K562 (cell line): ENCODE measurements around the gene ATP2A2. TPM values are rescaled to one million over a fixed set of nuclear protein-coding genes. Genes with fewer than 3 reads are reported as not detected.

Source experiments
- ATAC-seq: fragments of 200-7000 bp; cut with Tn5 transposase; 3 replicates; pipeline ENCODE4 v1.9.1; 2020; ENCODE audit warnings: moderate library complexity
- BruUV-seq: library from RNA; stranded (reverse); fragments of 400-500 nt; replicated peaks from 2 replicates; lab custom pipeline; 2021; lab: Mats Ljungman, UMichigan
- CTCF ChIA-PET: fragments of 300-600 bp; formaldehyde crosslinking; extraction: SDS; loops from one replicate; lab custom pipeline; 2021; ENCODE audit warnings: low intra/inter-chr PET ratio; lab: Yijun Ruan, JAX
- POLR2A ChIA-PET: fragments of 300-600, 350-650 bp; sonication (Branson Sonifier 250); formaldehyde crosslinking; extraction: SDS; loops from one replicate; lab custom pipeline; 2021; ENCODE audit warnings: antibody characterized with exemption, inconsistent platforms; lab: Yijun Ruan, JAX
- DNase-seq, 4 experiments: peaks; one replicate each; pipeline versions ENCODE4 v3.0.0 to v3.0.0-alpha.2; 2011 to 2018; ENCODE audit warnings: low spot score in 3 of 4, mixed read lengths in 3 of 4; ENCODE audit errors: extremely low read depth in 1 of 4
- FAIRE-seq: peaks from 2 replicates; lab custom pipeline; 2011; peaks lifted over from hg19 to GRCh38; lab: Jason Lieb, UNC
- H2AFZ ChIP-seq: 2 replicates; pipeline ENCODE4 v1.6.0; 2011; ENCODE audit warnings: low read depth, low read length, control low read depth, inconsistent platforms
- H3K27ac ChIP-seq: fragments of 200-600 bp; 3 replicates; pipeline ENCODE4 v1.8.0; 2011; ENCODE audit warnings: low read depth, mild to moderate bottlenecking, control low read depth, inconsistent platforms, low read length, moderate library complexity, mixed read lengths; ENCODE audit errors: extremely low read depth
- H3K27me3 ChIP-seq, 2 experiments: fragments of 300-600 bp in 1 of 2; 2 replicates in 1 of 2; 3 replicates in 1 of 2; pipeline versions ENCODE4 v1.6.0 to v1.8.0; 2011; ENCODE audit warnings: inconsistent platforms in 2 of 2, low read length in 2 of 2, mild to moderate bottlenecking in 1 of 2, mixed read lengths in 1 of 2, moderate library complexity in 1 of 2; ENCODE audit not compliant: control insufficient read depth in 2 of 2, insufficient read depth in 2 of 2
- H3K36me3 ChIP-seq: fragments of 300-600 bp; 3 replicates; pipeline ENCODE4 v1.8.0; 2011; ENCODE audit warnings: mild to moderate bottlenecking, low read length, inconsistent platforms; ENCODE audit not compliant: control insufficient read depth, insufficient read depth
- H3K4me1 ChIP-seq, 2 experiments: fragments of 200-600 bp in 1 of 2; replicated peaks in 1 of 2; 2 replicates in 1 of 2; 3 replicates in 1 of 2; pipeline versions ENCODE4 v1.5.1 to v1.8.0; 2011; ENCODE audit warnings: inconsistent platforms in 2 of 2, low read length in 2 of 2, mild to moderate bottlenecking in 1 of 2, mixed read lengths in 1 of 2, moderate library complexity in 1 of 2; ENCODE audit not compliant: control insufficient read depth in 2 of 2, insufficient read depth in 2 of 2
- H3K4me2 ChIP-seq: 2 replicates; pipeline ENCODE4 v1.6.1; 2011; ENCODE audit warnings: low read length, control low read depth, inconsistent platforms, mixed read lengths; ENCODE audit not compliant: insufficient read depth
- H3K4me3 ChIP-seq: fragments of 200-600 bp; sonication (generic), shearing (Covaris generic); 2 replicates; pipeline ENCODE4 v1.5.1; 2016; ENCODE audit warnings: control low read depth, inconsistent platforms
- H3K79me2 ChIP-seq: fragments of 200-600 bp; 3 replicates; pipeline ENCODE4 v1.8.0; 2011; ENCODE audit warnings: low read length, inconsistent platforms; ENCODE audit not compliant: control insufficient read depth, insufficient read depth
- H3K9ac ChIP-seq, 2 experiments: 2 replicates each; pipeline versions ENCODE4 v1.6.0 to v1.6.1; 2011; ENCODE audit warnings: low read depth in 2 of 2, low read length in 2 of 2, control low read depth in 1 of 2, inconsistent platforms in 1 of 2, mild to moderate bottlenecking in 1 of 2, mixed read lengths in 1 of 2; ENCODE audit not compliant: insufficient read depth in 1 of 2
- H3K9me1 ChIP-seq: one replicate; pipeline ENCODE4 v1.6.0; 2011; ENCODE audit warnings: inconsistent platforms, mild to moderate bottlenecking, low read length, moderate library complexity; ENCODE audit not compliant: control insufficient read depth, insufficient read depth
- H3K9me3 ChIP-seq: replicated peaks from 2 replicates; pipeline ENCODE4 v1.5.1; 2011; ENCODE audit warnings: low read depth, low read length, inconsistent platforms; ENCODE audit not compliant: control insufficient read depth, insufficient read depth
- H4K20me1 ChIP-seq: replicated peaks from 2 replicates; pipeline ENCODE4 v1.6.1; 2011; ENCODE audit warnings: low read length, inconsistent platforms, mixed read lengths; ENCODE audit not compliant: control insufficient read depth, insufficient read depth
- CBX2 ChIP-seq: fragments of 200-600 bp; sonication (generic); IDR thresholded peaks from one replicate; pipeline ENCODE4 v1.6.1; 2012; ENCODE audit warnings: mild to moderate bottlenecking, low read length, inconsistent platforms; ENCODE audit not compliant: insufficient read depth, poor library complexity, severe bottlenecking
- FOXJ2 ChIP-seq: fragments of 200-800 bp; sonication (Bioruptor generic); IDR thresholded peaks from 2 replicates; pipeline ENCODE4 v1.6.1; 2016; ENCODE audit warnings: missing genetic modification characterization, missing compliant biosample characterization
- FOXO4 ChIP-seq: fragments of 450-650 bp; formaldehyde crosslinking; IDR thresholded peaks from 2 replicates; pipeline ENCODE4 v1.4.0; 2020; ENCODE audit warnings: mild to moderate bottlenecking, moderate library complexity
- MTF1 ChIP-seq: fragments of 250-450 bp; sonication (Bioruptor Pico); IDR thresholded peaks from 2 replicates; pipeline ENCODE4 v1.9.0; 2021; ENCODE audit warnings: moderate library complexity, mild to moderate bottlenecking, inconsistent platforms, borderline replicate concordance
- PRPF4 ChIP-seq: fragments of 200-400 bp; formaldehyde crosslinking; IDR thresholded peaks from one replicate; pipeline ENCODE4 v1.6.1; 2017; ENCODE audit warnings: low read length, low read depth, mild to moderate bottlenecking; ENCODE audit not compliant: insufficient read depth, poor library complexity, severe bottlenecking
- TBP ChIP-seq: optimal IDR thresholded peaks from 2 replicates; pipeline ENCODE3; 2011; ENCODE audit warnings: low read depth, low read length, improper control_type of control experiment
- ZNF311 ChIP-seq: fragments of 250-450 bp; sonication (Bioruptor Pico); IDR thresholded peaks from 2 replicates; pipeline ENCODE4 v1.4.0; 2020; ENCODE audit warnings: mild to moderate bottlenecking, moderate library complexity
- WGBS: fragments of 100-300 bp; shearing (Covaris generic); methylation state at CpG from one replicate; pipeline ENCODE4 v1.1.6; 2016; ENCODE audit warnings: low coverage, mixed read lengths; ENCODE audit not compliant: insufficient coverage; ENCODE audit errors: missing lambda C conversion rate; 5-methylcytosine and 5-hydroxymethylcytosine counted together
- in situ Hi-C: fragments of 300-500 bp; cut with MboI; formaldehyde crosslinking; loops from 4 replicates; pipeline ENCODE4 v1.15.0; 2018; ENCODE audit warnings: inconsistent platforms, mixed read lengths
- intact Hi-C: fragments of 100-400 bp; cut with micrococcal nuclease; formaldehyde crosslinking; loops from 2 replicates; pipeline ENCODE4 v1.14.2; 2022
- polyA plus RNA-seq, 8 experiments: library from polyadenylated mRNA; depleted of rRNA in 4 of 8; stranded (reverse) in 5 of 8; unstranded in 3 of 8; fragments of >200 nt; fragmentation: Nextera tagmentation in 2 of 8; fragmentation: Illumina TruSeq in 1 of 8; extraction: Ambion mirVana in 2 of 8; extraction: Trizol in 1 of 8; gene quantifications; 2 replicates each; pipeline versions ENCODE4 v1.2.1 to v1.2.3, GENCODE V29; 2011 to 2014; ENCODE audit warnings: inconsistent platforms in 1 of 8, missing spikeins in 1 of 8
- total RNA-seq, 7 experiments: library from RNA; depleted of rRNA in 6 of 7; stranded (reverse); fragments of >200 nt in 6 of 7; fragmentation: Illumina TruSeq in 2 of 7; extraction: Trizol in 2 of 7; gene quantifications; 2 replicates each; pipeline versions ENCODE4 v1.2.1 to v1.2.3, GENCODE V29; 2011 to 2021; ENCODE audit warnings: low replicate concordance in 1 of 7
- TF ChIP-seq, protein P1 (sequence below): fragments of 200-400 bp; formaldehyde crosslinking; IDR thresholded peaks from 2 replicates; pipeline ENCODE4 v1.6.1; 2017; ENCODE audit warnings: mild to moderate bottlenecking, low read depth, low read length, moderate library complexity
- TF ChIP-seq, protein P2 (sequence below): sonication (generic); formaldehyde crosslinking; IDR thresholded peaks from 2 replicates; pipeline ENCODE4 v1.8.1; 2023; ENCODE audit warnings: missing genetic modification reagents, mild to moderate bottlenecking, borderline replicate concordance

ATP2A2 gene
- total and polyA plus RNA-seq, 9 of the 15 experiments (the other 6 are each of a cell fraction or from before 2014, with no cell fraction given) = 5.2 to 205 (median 51.6) TPM

- FAIRE-seq = no peak
- peaks cover 5 to 7% of the 10 kb centered on the region in 2 experiments; a peak in 3 of 5 replicates for H3K4me1 ChIP-seq
- in situ Hi-C loops = no loop called here
Measured at GRCh38 chr12:110248096-110248447, 33.0 kb upstream of the ATP2A2 start.

More at GRCh38 chr12:110248096-110248447, 33.0 kb upstream of the ATP2A2 start:
- intact Hi-C loops = no loop called here
- POLR2A ChIA-PET = interaction anchor here (0.7 to 1.0 kb wide), 3 partner anchors 9 to 19 kb away, joined by 3 to 4 read pairs (median 3); no protein-coding TSS in a partner anchor
- 71% methylated on average over 4 of the region's 4 CpGs for WGBS
- TF ChIP-seq ZNF311 = no peak
- no peak for TF ChIP-seq FOXO4 (CRISPR knock-in tag)
- TF ChIP-seq, protein P1, sequence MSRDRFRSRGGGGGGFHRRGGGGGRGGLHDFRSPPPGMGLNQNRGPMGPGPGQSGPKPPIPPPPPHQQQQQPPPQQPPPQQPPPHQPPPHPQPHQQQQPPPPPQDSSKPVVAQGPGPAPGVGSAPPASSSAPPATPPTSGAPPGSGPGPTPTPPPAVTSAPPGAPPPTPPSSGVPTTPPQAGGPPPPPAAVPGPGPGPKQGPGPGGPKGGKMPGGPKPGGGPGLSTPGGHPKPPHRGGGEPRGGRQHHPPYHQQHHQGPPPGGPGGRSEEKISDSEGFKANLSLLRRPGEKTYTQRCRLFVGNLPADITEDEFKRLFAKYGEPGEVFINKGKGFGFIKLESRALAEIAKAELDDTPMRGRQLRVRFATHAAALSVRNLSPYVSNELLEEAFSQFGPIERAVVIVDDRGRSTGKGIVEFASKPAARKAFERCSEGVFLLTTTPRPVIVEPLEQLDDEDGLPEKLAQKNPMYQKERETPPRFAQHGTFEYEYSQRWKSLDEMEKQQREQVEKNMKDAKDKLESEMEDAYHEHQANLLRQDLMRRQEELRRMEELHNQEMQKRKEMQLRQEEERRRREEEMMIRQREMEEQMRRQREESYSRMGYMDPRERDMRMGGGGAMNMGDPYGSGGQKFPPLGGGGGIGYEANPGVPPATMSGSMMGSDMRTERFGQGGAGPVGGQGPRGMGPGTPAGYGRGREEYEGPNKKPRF = no peak
- no peak for TF ChIP-seq FOXJ2 (tag)
- TF ChIP-seq CBX2 = no peak
- TF ChIP-seq MTF1 (CRISPR knock-in tag) = no peak
- no peak for TF ChIP-seq PRPF4
- TF ChIP-seq, protein P2, sequence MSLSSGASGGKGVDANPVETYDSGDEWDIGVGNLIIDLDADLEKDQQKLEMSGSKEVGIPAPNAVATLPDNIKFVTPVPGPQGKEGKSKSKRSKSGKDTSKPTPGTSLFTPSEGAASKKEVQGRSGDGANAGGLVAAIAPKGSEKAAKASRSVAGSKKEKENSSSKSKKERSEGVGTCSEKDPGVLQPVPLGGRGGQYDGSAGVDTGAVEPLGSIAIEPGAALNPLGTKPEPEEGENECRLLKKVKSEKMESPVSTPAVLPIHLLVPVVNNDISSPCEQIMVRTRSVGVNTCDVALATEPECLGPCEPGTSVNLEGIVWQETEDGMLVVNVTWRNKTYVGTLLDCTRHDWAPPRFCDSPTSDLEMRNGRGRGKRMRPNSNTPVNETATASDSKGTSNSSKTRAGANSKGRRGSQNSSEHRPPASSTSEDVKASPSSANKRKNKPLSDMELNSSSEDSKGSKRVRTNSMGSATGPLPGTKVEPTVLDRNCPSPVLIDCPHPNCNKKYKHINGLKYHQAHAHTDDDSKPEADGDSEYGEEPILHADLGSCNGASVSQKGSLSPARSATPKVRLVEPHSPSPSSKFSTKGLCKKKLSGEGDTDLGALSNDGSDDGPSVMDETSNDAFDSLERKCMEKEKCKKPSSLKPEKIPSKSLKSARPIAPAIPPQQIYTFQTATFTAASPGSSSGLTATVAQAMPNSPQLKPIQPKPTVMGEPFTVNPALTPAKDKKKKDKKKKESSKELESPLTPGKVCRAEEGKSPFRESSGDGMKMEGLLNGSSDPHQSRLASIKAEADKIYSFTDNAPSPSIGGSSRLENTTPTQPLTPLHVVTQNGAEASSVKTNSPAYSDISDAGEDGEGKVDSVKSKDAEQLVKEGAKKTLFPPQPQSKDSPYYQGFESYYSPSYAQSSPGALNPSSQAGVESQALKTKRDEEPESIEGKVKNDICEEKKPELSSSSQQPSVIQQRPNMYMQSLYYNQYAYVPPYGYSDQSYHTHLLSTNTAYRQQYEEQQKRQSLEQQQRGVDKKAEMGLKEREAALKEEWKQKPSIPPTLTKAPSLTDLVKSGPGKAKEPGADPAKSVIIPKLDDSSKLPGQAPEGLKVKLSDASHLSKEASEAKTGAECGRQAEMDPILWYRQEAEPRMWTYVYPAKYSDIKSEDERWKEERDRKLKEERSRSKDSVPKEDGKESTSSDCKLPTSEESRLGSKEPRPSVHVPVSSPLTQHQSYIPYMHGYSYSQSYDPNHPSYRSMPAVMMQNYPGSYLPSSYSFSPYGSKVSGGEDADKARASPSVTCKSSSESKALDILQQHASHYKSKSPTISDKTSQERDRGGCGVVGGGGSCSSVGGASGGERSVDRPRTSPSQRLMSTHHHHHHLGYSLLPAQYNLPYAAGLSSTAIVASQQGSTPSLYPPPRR = no peak
- no peak for TF ChIP-seq TBP
- CTCF ChIA-PET = no interaction called here
- BruUV-seq = no TSS peak
- Histone ChIP-seq H3K4me2 (no peak overlapping the region), H3K27ac (no peak overlapping the region), H3K36me3 (no peaks in the 10 kb centered on the region), H2AFZ (no peak overlapping the region), H3K9ac (no peak overlapping the region), H3K27me3 (no peaks in the 10 kb centered on the region; a peak in 1 of 5 replicates), H4K20me1 (no peaks in the 10 kb centered on the region), H3K9me3 (no peaks in the 10 kb centered on the region), H3K4me3 (no peak overlapping the region), H3K9me1 (no peaks in the 10 kb centered on the region), H3K79me2 (no peaks in the 10 kb centered on the region)
- ATAC-seq = no peak
- no peak for DNase-seq
